Cerebellar cortex (tissue), 1 donor: Measurements from ENCODE around the gene CD4.

Experiments
- DNase-seq: peaks from one replicate; pipeline ENCODE4 v3.0.0-alpha.2; 2015; ENCODE audit warnings: low spot score

The CD4 gene

DNA sequence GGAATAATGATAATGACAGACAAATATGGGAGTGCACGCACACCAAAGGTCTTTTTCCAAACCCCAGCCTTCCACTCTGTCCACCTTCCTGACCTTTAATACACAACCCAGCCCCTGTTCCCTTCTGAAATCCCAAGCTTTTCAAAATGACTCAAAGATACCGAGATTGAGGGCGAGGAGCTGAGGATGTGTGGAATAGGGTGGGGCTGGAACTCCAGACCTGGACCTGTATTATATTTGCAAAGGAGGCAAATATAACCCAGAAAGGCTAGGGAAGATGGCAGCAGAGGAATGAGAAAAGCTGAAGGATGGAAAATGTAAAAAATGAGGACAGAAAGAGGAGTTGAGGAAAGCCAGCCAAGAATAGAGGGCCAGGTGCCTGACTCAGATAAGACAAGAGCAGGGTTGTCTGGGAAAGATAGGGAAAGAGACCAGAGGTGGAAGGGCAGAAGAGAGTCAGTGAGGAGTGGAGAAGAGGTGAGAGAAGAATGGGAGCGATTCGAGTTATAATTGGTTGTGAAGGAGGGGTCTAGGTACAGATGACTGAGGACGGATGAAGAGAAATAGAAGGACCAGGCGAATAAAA, 24.2 kb upstream of the CD4 start:
- peak; percentile 71 for DNase-seq

DNA sequence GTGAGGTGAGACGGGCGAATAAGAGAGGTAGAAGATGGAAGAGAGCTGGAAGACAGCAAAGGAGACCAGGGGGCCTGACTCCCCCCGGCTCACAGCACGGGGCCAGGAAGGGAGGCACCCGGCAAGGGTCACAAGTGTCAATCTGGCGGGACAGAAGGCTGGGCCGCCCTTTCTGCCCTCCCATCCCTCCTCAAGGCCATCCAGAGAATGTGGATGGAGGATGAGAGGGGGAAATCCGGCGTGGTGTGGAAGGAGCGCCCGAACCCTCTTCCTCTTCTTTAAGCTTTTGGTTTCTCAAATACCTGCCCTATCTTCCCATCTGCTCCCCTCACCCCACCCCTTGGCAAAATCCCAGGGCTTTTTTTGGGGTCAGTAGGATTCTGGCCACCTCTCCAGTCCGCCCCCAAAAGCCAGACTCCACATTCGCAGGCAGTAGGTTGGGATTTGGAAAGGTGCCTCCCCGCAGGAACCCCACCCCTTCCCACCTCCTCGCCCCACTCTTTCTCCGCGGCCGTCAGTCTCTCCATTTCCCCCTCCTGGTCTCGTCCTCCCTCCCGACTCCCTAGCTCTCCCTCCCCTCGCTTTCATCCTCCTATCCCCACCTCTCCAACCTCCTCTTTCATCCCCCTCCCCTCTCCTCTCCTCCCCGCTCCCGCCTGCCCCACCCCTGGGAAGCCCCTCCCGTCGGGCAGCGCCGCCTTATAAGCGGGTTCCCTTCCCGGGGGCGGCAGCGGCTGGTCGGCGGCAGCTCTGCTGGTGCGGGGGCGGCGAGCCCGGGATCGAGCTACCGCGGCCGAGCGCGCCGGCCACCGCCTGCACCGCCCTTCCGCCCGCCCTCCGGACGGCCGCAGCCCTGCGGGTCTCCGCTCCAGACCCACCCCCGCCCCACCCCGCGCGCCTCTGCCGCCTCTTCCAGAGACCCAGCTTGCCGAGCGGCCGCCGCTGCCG, 23.4 kb upstream of the CD4 start, which contains the start of gene PTMS:
Gene PTMS (plus strand): TSS at position 730 of the 948 bp plus-strand sequence. CDS start 343 bp downstream, outside the sequence.
- peak; percentile 98 for DNase-seq

DNA sequence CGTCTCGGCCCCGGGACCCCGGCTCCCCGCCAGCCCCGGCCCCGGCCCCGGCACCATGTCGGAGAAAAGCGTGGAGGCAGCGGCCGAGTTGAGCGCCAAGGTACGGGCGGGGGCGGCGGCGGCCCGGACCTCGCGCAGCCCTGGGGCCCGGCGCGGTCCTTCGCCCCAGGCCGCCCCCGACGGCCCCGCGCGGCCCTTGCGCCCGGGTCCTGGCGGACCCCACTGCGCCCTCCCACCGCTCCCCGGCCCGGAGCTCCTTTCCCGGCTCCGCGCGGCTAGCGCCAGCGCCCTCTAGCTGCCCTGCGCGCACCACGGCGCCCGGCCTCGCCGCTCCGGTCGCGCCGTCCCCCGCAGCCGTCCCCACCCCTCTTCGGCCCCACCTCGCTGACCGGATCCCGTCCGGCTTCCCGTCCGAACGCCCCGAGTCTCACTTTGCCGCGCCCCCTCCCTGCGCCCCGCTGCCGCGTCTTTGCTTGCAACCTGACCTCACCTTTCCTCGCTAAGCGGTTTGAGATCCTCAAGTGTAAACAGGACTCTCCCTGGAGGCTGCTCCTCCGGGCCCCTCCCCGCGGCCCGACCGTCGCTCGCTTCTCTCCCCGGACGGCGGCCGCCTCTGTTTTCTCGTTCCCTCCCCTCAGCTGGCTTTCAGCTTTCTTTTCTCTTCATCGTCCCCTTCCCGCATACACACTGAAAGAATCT, 22.5 kb upstream of the CD4 start:
- peak; percentile 70 for DNase-seq

DNA sequence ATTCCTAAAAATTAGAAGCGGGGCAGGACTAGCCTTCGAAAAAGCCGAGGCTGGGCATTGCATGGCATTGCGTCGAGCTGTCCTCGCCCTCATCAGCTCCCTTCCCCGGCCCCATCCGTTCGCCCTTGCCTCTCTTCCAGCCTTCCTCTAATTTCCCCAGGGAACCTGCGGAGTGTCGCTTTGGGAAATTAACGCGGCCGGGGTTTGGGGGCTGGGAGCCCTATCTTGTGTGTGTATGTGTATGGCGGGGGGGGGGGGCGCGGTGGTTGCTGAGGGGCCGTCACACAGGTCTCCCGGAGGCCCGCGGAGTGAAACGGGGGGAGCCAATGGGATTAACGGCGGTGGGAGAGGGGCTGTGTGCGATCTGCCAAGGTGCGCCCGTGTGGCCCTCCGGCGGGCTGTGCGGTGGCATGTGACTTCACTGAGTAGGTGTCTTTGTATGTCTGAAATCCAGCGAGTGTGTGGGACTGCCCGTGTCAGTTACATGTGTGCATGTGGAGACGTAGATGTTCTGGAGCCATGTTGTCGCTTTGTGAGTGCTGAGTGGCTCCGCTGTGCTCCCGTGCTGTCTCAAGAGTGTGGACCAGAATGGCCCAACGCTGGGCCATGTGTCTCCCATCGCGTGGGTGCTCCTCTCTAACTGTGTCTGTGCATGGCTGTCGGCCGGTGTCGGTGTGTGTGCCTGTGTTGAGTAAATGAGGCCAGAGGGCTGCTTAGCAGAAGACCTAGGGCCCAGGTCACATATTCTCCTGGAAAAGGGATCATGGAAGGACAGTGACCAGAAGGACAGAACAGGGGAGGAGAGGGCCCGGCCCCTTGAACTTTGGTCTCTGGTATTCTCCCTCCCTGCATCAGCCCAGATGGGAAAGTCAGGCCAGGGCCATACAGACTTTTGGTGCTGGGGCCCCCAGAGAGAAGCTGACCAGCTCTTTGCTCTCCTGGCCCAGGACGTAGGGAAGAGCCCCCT, 21.7 kb upstream of the CD4 start:
- peak; percentile 57 for DNase-seq

DNA sequence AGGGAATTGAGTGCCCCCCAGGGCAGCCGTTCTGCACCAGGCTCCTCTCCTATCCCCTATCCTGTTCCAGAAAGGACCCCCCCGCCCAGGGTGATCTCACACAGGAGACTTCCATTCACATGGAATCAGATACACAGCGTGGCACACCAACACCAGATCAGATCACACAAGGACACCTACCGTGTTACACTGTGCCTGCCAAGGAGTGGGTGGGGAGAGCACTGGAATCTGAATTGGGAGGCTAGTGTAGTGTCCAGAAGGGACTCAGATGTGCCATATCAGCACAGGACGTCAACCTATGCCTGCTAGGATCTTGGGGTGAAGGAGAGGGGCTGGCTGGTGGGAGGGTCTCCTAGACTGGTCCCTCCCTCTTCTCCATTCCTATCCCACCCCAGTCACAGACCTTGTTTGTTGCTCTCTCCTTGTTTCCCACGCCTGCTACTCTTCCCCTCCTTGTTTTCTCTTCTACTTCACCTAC, 20.9 kb upstream of the CD4 start:
- peak; percentile 49 for DNase-seq

- peak; percentile 85 for DNase-seq
Observed at GRCh38 chr12:6768990-6769389, 20.3 kb upstream of the CD4 start.

DNA sequence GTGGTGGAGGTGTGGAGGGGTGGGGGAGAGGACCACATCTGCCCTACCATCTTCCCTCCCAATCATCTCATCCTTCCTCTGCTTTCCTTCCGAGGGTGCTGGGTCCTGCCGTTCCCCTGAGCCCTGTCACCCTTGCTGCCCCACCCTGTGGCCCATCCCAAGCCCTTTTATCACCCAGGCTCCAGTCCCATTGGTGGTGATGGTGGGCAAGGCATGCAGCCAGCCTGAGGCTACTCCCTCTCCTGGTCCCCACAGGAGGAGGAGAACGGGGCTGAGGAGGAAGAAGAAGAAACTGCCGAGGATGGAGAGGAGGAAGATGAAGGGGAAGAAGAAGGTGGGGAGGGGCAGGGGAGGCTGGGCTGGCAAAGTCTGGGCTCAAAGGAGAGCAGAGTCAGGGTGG, 19.7 kb upstream of the CD4 start:
- no peak for DNase-seq

GRCh38 chr12:6770094-6770493, 19.2 kb upstream of the CD4 start:
- no peak for DNase-seq

DNA sequence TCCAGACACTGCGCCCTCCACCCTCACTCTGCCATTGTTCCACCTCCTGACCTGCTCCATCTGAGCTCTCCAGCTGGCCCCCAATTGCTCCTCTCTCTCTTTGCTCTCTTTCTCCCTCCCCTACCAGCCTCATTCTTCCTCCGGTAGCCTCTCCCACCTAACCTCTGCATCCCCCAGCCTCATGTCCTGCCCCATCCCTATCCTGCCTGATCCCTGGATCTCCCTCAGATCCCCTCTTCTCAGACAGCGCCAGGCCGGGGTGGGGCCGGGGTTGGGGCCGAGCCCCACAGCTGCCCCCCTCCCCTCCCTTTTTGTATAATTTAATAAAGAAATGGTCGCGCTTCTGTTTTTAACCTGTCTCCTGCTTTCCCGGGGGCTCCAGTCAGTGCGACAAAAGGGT, 18.7 kb upstream of the CD4 start:
- no peak for DNase-seq

- DNase-seq = peak; percentile 51
Observed at GRCh38 chr12:6771091-6771495, 18.2 kb upstream of the CD4 start.

- no peak for DNase-seq
Observed at GRCh38 chr12:6771509-6772330, 17.6 kb upstream of the CD4 start.

DNA sequence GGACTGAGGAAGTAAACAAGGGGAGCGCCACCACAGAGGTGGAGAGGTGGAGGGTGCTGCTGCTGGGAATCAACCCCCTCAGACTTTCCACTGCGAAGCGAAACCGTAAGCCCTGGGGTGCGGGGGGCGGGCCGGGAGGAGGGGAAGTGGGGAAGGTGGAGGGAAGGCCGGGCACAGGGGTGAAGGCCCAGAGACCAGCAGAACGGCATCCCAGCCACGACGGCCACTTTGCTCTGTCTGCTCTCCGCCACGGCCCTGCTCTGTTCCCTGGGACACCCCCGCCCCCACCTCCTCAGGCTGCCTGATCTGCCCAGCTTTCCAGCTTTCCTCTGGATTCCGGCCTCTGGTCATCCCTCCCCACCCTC, 17.0 kb upstream of the CD4 start, which contains the start of gene LAG3:
Gene LAG3 (plus strand): TSS at position 190 of the 365 bp plus-strand sequence. CDS start 333 bp downstream, outside the sequence.
- DNase-seq = no peak

DNA sequence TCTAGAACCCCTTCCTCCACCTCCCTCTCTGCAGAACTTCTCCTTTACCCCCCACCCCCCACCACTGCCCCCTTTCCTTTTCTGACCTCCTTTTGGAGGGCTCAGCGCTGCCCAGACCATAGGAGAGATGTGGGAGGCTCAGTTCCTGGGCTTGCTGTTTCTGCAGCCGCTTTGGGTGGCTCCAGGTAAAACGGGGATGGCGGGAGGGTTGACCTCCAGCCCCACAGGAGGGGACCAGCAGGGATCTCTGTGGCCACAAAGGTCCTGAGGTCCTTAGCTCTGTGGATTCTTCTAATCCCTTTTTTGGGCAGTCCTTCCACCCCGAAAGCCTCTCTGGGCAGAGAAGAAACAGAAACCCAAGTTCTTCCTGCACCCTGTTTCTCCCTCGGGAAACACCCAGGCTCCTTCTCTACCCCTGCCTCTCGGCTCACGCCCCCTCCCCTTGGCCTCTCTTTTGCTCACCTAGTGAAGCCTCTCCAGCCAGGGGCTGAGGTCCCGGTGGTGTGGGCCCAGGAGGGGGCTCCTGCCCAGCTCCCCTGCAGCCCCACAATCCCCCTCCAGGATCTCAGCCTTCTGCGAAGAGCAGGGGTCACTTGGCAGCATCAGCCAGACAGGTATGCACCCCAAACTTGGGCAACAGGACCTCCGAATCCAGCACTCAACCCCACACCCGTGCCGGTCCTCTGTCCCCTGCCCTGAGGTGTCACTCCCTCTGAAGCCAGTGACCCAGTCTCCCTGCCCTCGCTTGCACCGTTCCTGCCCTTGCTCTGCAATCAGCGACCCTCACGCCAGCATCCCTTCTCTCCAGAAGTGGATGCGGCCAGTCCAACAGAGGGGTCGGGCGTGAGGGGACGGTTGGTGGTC, 16.4 kb upstream of the CD4 start:
- no peak for DNase-seq

DNA sequence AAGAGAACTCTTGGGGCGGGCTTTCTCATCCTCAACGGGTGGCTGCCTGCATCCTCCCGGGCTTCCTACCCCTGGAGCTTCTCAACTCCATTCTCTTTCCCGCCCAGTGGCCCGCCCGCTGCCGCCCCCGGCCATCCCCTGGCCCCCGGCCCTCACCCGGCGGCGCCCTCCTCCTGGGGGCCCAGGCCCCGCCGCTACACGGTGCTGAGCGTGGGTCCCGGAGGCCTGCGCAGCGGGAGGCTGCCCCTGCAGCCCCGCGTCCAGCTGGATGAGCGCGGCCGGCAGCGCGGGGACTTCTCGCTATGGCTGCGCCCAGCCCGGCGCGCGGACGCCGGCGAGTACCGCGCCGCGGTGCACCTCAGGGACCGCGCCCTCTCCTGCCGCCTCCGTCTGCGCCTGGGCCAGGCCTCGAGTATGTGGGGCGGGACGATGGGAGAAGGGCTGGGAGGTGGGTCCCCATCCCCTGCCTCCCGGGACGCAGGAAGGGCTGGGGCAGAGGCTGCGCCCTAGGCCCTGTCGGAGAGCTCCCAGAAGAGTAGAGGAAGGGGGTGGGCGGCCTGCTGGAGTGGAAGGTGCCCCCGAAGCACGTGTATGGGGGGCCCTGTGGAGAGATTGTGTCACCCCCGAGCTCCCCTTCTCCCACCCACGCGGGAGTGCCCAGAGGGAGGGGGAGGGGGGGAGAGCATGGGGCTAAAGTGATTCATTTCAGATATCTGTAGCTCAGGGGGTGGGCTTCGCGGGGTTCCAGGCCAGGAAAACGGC, 15.6 kb upstream of the CD4 start:
- no peak for DNase-seq

DNA sequence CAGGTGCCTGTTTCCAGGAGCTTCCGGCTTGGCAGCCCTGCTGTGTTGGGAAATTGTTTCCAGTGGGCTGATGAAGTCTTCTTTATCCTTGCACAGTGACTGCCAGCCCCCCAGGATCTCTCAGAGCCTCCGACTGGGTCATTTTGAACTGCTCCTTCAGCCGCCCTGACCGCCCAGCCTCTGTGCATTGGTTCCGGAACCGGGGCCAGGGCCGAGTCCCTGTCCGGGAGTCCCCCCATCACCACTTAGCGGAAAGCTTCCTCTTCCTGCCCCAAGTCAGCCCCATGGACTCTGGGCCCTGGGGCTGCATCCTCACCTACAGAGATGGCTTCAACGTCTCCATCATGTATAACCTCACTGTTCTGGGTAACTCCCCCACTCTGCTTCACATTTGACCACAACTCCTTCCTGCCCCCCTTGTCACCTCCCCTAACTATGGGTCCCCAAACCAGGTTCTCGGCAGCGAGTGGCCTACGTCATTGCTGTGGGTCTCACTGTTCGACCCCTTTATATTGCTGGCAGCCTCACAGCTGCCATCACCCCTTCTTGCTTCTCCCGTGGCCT, 14.7 kb upstream of the CD4 start:
- no peak for DNase-seq

- DNase-seq = no peak
Observed at GRCh38 chr12:6775185-6776174, 13.8 kb upstream of the CD4 start.

GRCh38 chr12:6777386-6777785, 11.9 kb upstream of the CD4 start:
- no peak for DNase-seq
